Endothelial cell of umbilical vein (primary cell): ENCODE data around the gene SLC22A15.

Experiments
- EZH2 ChIP-seq: IDR thresholded peaks from 2 replicates; pipeline ENCODE4 v1.6.1; 2012; ENCODE audit warnings: borderline replicate concordance, low read depth, mild to moderate bottlenecking, moderate library complexity, low read length, inconsistent platforms; ENCODE audit not compliant: severe bottlenecking
- MYC ChIP-seq: IDR thresholded peaks from one replicate; pipeline ENCODE4 v1.6.1; 2011; ENCODE audit warnings: mild to moderate bottlenecking, low read depth, low read length

DNA sequence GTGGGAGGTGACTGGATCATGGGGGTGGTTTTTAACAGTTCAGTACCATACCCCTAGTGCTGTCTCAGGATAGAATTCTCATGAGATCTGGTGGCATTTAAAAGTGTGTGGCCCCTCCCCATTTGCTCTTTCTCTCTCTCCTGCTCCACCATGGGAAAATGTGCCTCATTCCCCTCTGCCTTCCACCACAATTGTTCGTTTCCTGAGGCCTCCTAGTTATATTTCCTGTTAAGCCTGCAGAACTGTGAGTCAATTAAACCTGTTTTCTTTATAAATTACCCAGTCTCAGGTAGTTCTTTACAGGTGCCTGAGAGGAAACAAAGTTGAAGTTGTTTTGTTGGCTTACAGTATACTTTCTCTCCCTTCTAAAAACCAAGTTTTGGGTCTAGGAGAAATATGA is 23.1 kb upstream of the SLC22A15 start:
- TF ChIP-seq MYC (no peak), EZH2 (no peak)
